PC-3 (cell line): ENCODE measurements around the gene TRH. TPM values are rescaled to one million over a fixed set of nuclear protein-coding genes. Genes with fewer than 3 reads are reported as not detected.

Experiments
- ATAC-seq: fragments of 200-7000 bp; cut with Tn5 transposase; 2 replicates; pipeline ENCODE4 v1.9.1; 2020; ENCODE audit warnings: mild to moderate bottlenecking, moderate library complexity
- BruUV-seq: library from RNA; stranded (reverse); fragments of 400-500 nt; replicated peaks from 2 replicates; lab custom pipeline; 2021; lab: Mats Ljungman, UMichigan
- CTCF ChIA-PET: fragments of 300-600 bp; sonication (Branson Sonifier 250); formaldehyde crosslinking; loops from one replicate; lab custom pipeline; 2022; ENCODE audit warnings: antibody characterized with exemption; lab: Charles Lee
- POLR2A ChIA-PET: fragments of 300-600 bp; sonication (Branson Sonifier 250); formaldehyde crosslinking; loops from one replicate; lab custom pipeline; 2022; ENCODE audit warnings: antibody characterized with exemption; ENCODE audit not compliant: unreplicated experiment; lab: Charles Lee
- DNase-seq: peaks from one replicate; pipeline ENCODE4 v3.0.0-alpha.2; 2015
- H2AFZ ChIP-seq: fragments of 300-600 bp; sonication (generic); 2 replicates; pipeline ENCODE4 v1.6.0; 2016; ENCODE audit warnings: antibody characterized with exemption, low read length
- H3F3A ChIP-seq: fragments of 300-600 bp; sonication (generic); one replicate; pipeline ENCODE4 v1.6.0; 2017; ENCODE audit warnings: antibody characterized with exemption, low read length, control low read depth, mild to moderate bottlenecking; ENCODE audit not compliant: unreplicated experiment
- H3K27ac ChIP-seq: fragments of 300-600 bp; sonication (generic); 2 replicates; pipeline ENCODE4 v1.5.1; 2016; ENCODE audit warnings: mild to moderate bottlenecking, low read length
- H3K27me3 ChIP-seq: fragments of 300-600 bp; sonication (generic); 2 replicates; pipeline ENCODE4 v1.6.1; 2016; ENCODE audit warnings: low read length, mixed read lengths
- H3K36me3 ChIP-seq: fragments of 300-600 bp; sonication (generic); 2 replicates; pipeline ENCODE4 v1.6.1; 2016; ENCODE audit warnings: low read depth, mixed run types, low read length, mixed read lengths
- H3K4me1 ChIP-seq: fragments of 300-600 bp; sonication (generic); 2 replicates; pipeline ENCODE4 v1.5.1; 2016; ENCODE audit warnings: low read length; ENCODE audit not compliant: insufficient read depth
- H3K4me2 ChIP-seq: fragments of 300-600 bp; sonication (generic); 2 replicates; pipeline ENCODE4 v1.6.0; 2016; ENCODE audit warnings: low read length
- H3K4me3 ChIP-seq: fragments of 300-600 bp; sonication (generic); 2 replicates; pipeline ENCODE4 v1.5.1; 2016; ENCODE audit warnings: mild to moderate bottlenecking, low read length, mixed read lengths
- H3K79me2 ChIP-seq: fragments of 300-600 bp; sonication (generic); 2 replicates; pipeline ENCODE4 v1.6.1; 2017; ENCODE audit warnings: low read length, mixed read lengths
- H3K9ac ChIP-seq: fragments of 300-600 bp; sonication (generic); 2 replicates; pipeline ENCODE4 v1.6.0; 2016; ENCODE audit warnings: mild to moderate bottlenecking, low read length
- H3K9me2 ChIP-seq: fragments of 300-600 bp; sonication (generic); replicated peaks from 2 replicates; pipeline ENCODE4 v1.6.1; 2016; ENCODE audit warnings: mixed run types, low read length, mixed read lengths
- H3K9me3 ChIP-seq: fragments of 300-600 bp; sonication (generic); 2 replicates; pipeline ENCODE4 v1.6.1; 2016; ENCODE audit warnings: low read length, mixed read lengths
- H4K20me1 ChIP-seq: fragments of 300-600 bp; sonication (generic); 2 replicates; pipeline ENCODE4 v1.6.1; 2016; ENCODE audit warnings: low read length, mixed read lengths
- EZH2 ChIP-seq: fragments of 300-600 bp; sonication (generic); IDR thresholded peaks from one replicate; pipeline ENCODE4 v1.6.1; 2017; ENCODE audit warnings: antibody characterized with exemption, mild to moderate bottlenecking, low read length; ENCODE audit not compliant: unreplicated experiment
- EZH2phosphoT487 ChIP-seq: fragments of 300-600 bp; sonication (generic); IDR thresholded peaks from 2 replicates; pipeline ENCODE4 v1.6.1; 2018; ENCODE audit warnings: mild to moderate bottlenecking, antibody characterized with exemption, low read length, borderline replicate concordance
- intact Hi-C: fragments of 100-400 bp; cut with micrococcal nuclease; formaldehyde crosslinking; loops from 2 replicates; pipeline ENCODE4 v1.9.0; 2023
- total RNA-seq: library from RNA; depleted of rRNA; stranded (reverse); fragments of >200 nt; gene quantifications from 2 replicates; pipeline ENCODE4 v1.2.3, GENCODE V29; 2014
- TF ChIP-seq, protein P1 (sequence below): fragments of 300-600 bp; sonication (generic); conservative IDR thresholded peaks from 2 replicates; pipeline ENCODE4 v1.5.1; 2017; ENCODE audit warnings: antibody characterized with exemption, low read depth, mild to moderate bottlenecking, low read length

Gene TRH
- total RNA-seq, 1 experiment from 2014 or later: not detected

DNA sequence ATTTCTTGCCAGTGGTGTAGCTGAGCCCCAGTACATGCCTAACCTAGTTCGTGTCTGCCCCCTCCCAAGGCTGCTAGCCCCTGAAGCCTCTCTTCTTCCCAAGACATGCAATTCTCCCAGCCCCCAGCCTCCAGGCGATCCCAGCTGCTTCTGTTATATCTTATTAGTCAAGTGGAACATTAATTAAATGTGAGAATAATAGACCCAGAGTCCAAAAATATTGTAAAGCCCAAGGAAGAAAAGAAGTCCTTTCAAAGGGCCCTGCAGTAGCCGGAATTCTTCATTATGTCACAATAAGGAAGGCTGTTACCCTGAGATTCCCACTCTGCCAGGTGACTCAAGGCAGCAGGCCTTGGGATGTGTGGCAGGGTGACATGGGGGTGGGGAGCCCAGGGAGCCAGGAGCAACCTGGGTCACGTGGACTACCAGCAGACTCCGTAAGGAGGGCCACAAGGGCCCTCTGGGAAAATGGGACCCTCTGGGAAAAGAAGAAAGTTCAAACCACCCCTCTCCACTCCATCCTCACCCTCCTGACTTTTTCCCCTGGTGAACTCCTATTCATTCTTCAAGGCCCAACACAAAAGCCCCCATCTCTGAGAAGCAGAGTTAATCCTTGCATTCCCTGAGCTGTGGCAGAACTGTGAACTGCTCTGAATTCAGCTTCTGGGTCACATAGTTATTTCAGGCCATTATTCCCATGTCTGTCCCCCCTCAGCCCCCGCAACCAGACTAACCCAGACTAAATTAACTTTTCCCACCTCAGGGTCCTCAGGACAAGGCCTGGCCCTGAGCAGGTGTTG lies 21.8 kb upstream of the TRH start:
- POLR2A ChIA-PET: no interaction called here
- CTCF ChIA-PET: no interaction called here
- Histone ChIP-seq H4K20me1 (no peaks in the 10 kb centered on the region), H3K4me2 (no peak overlapping the region), H2AFZ (no peak overlapping the region), H3K4me1 (no peaks in the 10 kb centered on the region), H3K79me2 (no peaks in the 10 kb centered on the region), H3K27me3 (0 out of 2 replicates have a peak, but pooled peaks cover under 1% of the 10 kb centered on the region), H3K4me3 (no peak overlapping the region), H3K27ac (no peak overlapping the region), H3K9me2 (no peaks in the 10 kb centered on the region), H3K36me3 (no peaks in the 10 kb centered on the region), H3K9ac (no peak overlapping the region), H3F3A (no peaks in the 10 kb centered on the region), H3K9me3 (no peaks in the 10 kb centered on the region)
- BruUV-seq: no TSS peak
- TF ChIP-seq, protein P1, sequence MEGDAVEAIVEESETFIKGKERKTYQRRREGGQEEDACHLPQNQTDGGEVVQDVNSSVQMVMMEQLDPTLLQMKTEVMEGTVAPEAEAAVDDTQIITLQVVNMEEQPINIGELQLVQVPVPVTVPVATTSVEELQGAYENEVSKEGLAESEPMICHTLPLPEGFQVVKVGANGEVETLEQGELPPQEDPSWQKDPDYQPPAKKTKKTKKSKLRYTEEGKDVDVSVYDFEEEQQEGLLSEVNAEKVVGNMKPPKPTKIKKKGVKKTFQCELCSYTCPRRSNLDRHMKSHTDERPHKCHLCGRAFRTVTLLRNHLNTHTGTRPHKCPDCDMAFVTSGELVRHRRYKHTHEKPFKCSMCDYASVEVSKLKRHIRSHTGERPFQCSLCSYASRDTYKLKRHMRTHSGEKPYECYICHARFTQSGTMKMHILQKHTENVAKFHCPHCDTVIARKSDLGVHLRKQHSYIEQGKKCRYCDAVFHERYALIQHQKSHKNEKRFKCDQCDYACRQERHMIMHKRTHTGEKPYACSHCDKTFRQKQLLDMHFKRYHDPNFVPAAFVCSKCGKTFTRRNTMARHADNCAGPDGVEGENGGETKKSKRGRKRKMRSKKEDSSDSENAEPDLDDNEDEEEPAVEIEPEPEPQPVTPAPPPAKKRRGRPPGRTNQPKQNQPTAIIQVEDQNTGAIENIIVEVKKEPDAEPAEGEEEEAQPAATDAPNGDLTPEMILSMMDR: no peak
- no peak for TF ChIP-seq EZH2phosphoT487
- no peak for TF ChIP-seq EZH2
- intact Hi-C loops: no loop called here
- DNase-seq (no peak), ATAC-seq (no peak)

DNA sequence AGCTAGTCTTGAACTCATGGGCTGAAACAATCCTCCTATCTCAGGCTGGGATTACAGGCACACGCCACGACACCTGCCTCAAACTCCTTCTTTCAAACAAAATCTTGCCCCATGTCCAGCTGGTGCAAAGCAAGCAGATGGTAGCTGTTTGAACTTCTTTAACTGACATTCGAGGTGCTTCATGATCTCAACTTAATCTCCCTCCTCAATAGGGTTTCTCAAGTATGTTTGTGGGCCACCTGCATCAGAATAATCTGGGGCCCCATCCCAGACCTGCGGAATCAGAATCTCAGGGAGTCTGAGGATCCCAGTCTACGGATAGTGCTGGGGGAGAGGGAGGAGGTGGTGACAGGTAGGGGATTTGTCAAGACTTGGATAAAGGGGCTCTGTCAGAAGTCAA lies 20.9 kb upstream of the TRH start:
- no peak overlapping the region for H3K4me2 ChIP-seq
- no peaks in the 10 kb centered on the region for H3K79me2 ChIP-seq
- H3F3A ChIP-seq: no peaks in the 10 kb centered on the region
- no peaks in the 10 kb centered on the region for H3K9me3 ChIP-seq
- ChIA-PET POLR2A (no interaction called here), CTCF (no interaction called here)
- no TSS peak for BruUV-seq
- no peak for DNase-seq
- H3K4me3 ChIP-seq: no peak overlapping the region
- H3K36me3 ChIP-seq: no peaks in the 10 kb centered on the region
- intact Hi-C loops: no loop called here
- no peaks in the 10 kb centered on the region for H3K4me1 ChIP-seq
- no peaks in the 10 kb centered on the region for H3K27me3 ChIP-seq
- H4K20me1 ChIP-seq: no peaks in the 10 kb centered on the region
- H3K9me2 ChIP-seq: no peaks in the 10 kb centered on the region
- H2AFZ ChIP-seq: no peak overlapping the region
- no peak overlapping the region for H3K9ac ChIP-seq
- no peak for TF ChIP-seq EZH2
- TF ChIP-seq EZH2phosphoT487: no peak
- TF ChIP-seq, protein P1: no peak
- no peak for ATAC-seq
- H3K27ac ChIP-seq: no peak overlapping the region

DNA sequence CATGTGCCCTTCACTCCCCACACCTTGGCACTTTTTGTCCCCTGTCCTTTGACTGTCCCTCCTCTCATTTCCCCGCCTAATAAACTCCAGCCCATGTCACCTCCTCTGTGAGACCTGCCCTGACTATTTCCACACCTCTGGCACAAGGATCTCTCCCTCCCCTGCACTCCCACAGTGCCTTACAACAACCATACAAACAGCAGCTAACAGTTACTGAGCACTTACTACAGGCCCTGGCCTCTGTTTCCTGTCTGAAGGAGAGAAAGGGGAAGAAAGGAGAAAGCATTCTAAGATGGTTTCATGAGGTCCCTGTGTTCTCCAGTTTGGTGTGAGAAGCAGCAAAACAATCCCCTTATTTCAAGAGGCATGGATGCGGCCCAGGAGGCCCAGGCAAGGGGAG lies 20.0 kb upstream of the TRH start:
- BruUV-seq: no TSS peak
- no peak overlapping the region for H2AFZ ChIP-seq
- no peaks in the 10 kb centered on the region for H3K79me2 ChIP-seq
- POLR2A ChIA-PET: no interaction called here
- H3K27me3 ChIP-seq: no peaks in the 10 kb centered on the region
- H3F3A ChIP-seq: no peaks in the 10 kb centered on the region
- no peaks in the 10 kb centered on the region for H4K20me1 ChIP-seq
- H3K4me2 ChIP-seq: no peak overlapping the region
- no peak overlapping the region for H3K27ac ChIP-seq
- no peak overlapping the region for H3K9ac ChIP-seq
- no peaks in the 10 kb centered on the region for H3K9me2 ChIP-seq
- no peak overlapping the region for H3K4me3 ChIP-seq
- ATAC-seq (no peak), DNase-seq (no peak)
- CTCF ChIA-PET: no interaction called here
- H3K4me1 ChIP-seq: no peaks in the 10 kb centered on the region
- H3K36me3 ChIP-seq: no peaks in the 10 kb centered on the region
- no peaks in the 10 kb centered on the region for H3K9me3 ChIP-seq
- TF ChIP-seq EZH2phosphoT487: no peak
- no peak for TF ChIP-seq EZH2
- TF ChIP-seq, protein P1: no peak
- intact Hi-C loops: no loop called here
